Urothelium cell line (cell line): Measurements from ENCODE around the gene RDM1.

Experiments
- DNase-seq: peaks from one replicate; pipeline ENCODE4 v3.0.0; 2011; ENCODE audit warnings: low spot score, mixed read lengths
- FAIRE-seq: peaks from 2 replicates; lab custom pipeline; 2011; peaks lifted over from hg19 to GRCh38; lab: Jason Lieb, UNC

RDM1 gene

DNA sequence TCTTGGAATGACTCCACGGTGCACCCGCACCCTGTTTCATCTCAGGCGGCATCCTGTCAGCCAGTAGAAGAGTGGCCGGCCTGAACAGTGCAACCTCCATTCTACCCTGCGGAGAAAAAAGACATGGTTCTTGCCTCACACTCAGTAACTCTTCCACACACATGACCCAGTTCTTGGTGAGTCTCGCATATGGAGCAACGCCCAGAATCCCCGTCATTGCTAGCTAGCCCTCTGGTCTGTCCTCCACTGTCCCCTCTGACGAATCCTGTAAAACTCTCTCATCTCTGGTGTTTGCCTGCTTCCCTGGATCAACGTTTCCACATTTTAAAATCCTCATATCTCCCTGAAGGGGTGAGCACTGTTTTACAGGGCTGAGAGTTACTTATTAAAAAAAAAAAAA, 4.2 kb upstream of the RDM1 start:
- DNase-seq = no peak
- FAIRE-seq = no peak

DNA sequence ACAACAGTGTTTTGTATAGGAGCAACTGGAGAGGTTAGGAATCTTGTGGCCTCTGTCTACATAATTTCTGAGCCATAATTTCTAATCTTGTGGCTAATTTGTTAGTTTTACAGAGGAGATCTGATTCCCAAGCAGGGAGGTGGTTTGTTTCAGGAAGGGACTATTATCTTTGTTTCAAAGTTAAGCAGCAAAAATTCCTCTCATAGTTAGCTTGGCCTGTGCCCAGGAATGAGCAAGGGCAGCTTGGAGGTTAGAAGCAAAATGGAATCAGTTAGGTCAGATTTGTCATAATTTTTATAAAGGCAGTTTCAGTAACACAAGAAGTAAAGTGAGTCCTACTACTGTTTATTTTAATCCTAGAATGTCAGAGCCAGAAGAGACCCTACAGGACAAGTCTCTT, 2.0 kb upstream of the RDM1 start:
- no peak for FAIRE-seq
- DNase-seq = no peak

DNA sequence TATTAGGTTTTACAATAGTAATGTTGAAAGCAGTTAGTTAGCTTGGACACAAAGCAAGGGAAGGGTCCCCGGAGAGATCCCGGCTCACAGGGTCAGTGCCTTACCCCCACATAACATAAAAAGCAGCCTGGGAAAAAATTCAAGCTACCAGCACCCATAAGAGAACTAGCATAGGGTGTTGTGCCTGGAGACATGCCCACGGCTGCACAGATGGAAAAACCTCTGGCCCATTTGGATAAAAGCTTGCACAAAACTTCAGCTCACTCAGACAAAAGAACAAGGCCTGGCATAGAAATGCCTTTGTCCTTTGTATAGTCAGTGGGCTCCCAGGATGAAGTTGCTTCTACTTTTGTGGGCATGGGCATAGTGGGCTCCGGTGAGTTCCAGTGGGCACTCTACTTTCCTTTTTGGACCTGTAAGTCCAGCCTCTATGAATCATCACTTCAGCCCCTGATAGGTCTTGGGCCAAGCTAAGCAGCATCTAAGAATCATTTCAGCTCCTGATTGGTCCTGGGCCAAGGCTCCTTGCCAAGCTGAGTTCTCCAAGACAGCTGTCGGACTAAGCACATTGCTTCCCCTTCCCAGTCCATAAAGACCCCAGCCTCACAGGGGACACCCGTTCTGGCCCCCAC, 1.3 kb upstream of the RDM1 start:
- FAIRE-seq (no peak), DNase-seq (no peak)

DNA sequence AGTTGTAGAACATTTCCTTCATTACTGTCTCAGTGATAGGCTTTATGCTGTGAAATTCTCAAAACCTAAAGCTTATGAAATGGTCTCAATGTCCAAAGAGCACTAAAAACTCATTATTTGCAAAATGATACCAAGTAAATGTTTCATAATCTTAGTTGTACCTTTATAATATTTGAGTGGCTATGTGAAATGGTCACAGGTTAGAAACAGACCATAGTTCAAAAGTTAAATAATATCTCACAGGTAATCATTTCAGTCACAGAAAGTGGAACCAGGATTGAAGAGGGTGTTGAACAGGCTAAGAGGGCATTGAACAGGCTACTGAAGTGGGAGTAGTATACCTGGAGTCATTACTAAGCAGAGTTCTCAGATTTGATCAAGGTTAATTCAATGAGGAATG, 2.9 kb downstream of the RDM1 start:
- no peak for FAIRE-seq

DNA sequence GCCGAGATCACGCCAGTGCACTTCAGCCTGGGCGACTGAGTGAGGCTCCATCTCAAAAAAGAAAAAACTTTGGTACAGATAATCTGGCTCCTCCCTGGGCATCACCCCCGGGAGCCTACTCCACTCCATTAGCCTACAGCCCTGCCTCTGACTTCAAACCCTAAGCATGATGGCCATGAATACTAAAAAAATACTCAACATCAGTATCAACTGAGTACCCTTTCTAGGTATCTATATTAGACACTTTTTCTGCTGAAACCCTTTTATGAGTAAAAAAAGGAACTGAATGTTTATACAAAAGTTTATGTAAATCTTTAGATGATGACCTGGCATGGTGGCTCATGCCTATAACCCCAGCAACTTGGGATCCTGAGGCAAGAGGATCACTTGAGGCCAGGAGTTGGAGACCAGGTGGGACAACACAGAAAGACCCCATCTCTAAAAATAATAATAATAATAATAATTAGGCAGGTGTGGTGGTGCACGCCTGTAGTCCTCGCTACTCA, 6.9 kb downstream of the RDM1 start:
- FAIRE-seq = no peak
- no peak for DNase-seq

More for the DNA sequence above, 2.9 kb downstream of the RDM1 start:
- DNase-seq = no peak

DNA sequence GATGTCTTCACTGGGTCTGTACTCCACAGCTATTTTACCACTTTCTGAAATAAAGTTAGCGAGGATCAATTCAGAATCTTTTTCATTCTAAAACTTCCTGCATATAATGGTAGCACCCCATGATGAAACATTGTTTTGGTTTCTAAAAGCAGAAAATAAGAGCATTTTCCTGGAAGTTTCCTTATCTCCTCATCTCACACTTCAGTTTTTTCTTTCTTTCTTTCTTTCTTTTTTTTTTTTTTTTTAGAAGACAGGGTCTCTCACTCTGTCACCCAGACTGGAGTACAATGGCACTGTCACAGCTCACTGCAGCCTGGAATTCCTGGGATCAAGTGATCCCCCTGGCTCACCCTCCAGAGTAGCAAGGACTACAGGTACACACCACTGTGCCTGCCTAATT, 10.3 kb downstream of the RDM1 start:
- no peak for DNase-seq
- FAIRE-seq = no peak

DNA sequence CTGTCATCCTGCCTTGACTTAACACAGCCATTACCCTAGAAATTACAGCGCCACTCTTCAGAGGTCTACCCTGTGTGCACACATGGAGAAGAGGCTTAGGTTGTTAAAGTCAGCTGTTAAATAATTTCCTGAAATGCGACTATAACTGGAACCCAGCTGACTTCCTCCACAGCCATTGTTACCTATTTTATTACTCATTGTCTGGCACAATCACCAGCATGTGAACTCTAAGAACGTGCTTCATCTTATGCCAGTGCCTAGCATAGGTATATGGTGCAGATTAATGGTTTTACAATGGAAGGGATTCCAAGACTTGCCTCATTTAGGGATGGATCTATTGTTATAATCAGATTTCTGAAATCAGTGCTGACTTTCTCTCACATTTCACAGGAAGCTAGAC, 11.9 kb downstream of the RDM1 start:
- DNase-seq (no peak), FAIRE-seq (no peak)

DNA sequence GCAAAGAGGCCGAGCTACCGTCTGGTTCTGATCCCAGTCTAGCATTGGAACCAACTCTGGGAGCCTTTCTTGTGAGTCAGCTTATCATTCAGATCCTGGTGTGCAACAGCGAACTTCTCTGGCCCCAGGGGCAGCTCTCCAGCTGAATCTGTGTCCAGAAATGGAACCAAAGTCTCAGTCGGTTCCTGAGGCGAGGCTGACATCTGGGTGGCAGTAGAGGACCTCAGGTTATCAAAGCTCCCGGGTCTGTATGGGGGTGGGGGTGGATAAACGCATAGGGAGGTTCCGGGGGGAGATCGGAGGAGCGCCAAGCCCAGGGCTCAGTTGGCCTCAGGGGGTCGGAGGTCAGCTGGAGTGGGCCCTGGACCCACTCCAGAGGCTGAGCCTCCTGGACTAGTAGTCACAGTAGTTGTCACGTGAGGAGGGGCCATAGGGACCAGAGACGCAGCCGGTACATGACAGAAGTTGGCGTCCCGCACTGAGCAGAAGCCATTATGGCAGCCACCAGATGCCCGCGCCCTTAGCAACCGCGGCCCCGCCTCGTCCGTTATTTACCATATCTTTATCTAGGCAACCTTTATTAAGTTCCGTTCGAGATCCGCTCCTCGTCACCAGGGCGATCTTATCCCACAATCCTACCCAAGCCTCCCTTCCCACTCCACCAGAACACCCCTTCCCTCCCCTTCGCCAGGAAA, 12.9 kb downstream of the RDM1 start:
- FAIRE-seq = no peak

DNA sequence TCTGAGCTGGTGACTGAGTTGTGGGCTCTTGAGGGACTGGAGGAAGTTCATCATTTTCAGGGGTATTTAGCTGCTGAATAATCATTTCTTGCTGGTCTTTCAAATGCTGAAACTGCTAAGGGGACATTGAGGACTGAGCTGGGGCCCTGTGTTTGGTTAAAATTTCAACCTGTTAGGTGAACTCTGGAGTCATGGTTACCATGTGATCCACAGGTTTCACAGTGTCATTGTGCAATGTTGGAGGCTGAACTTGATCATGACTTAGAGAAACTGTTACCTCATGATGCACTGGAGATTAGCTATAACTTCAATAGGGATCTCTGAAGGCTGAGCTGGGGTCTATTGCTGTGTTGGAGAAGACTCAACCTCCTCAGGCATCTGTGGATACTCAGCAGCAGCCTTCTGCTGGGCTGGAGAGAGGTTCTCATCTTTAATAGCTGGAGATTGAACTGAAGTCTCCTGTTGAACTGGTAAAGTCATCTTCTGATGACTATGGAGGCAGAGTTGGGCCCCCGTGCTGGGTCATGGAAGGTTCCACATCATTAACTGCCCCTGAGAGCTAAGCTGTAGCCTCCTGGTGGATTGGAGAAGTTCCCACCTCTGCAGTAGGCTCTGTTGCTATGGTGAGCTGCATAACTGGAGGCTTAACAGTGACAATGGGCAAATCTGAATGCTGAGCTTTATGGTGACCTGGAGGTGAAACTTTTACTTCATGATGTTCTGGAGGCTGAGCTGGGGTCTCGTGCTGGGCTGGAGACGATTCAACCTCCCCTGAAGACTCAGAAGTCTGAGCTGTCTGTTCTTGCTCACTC, 15.2 kb downstream of the RDM1 start:
- no peak for DNase-seq
- FAIRE-seq = no peak

More for the DNA sequence above, 12.9 kb downstream of the RDM1 start:
- DNase-seq = no peak

DNA sequence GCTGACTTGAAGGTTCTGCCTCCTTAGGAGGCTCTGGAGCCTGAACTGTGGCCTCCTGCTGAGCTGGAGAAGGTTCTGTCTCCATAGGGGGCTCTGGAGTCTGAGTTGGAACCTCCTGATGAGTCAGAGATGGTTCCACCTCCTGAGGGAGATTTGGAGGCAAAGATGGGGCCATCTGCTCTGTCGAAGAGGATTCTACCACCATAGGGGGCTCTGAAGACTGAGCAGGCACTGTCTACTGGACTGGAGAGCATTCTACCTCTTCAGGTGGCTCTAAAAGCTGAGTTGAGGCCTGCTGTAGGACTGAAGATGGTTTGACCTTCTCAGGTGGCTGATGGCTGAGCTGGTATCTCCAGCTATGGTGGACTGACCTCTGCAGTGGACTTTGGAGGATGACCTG, 16.2 kb downstream of the RDM1 start:
- DNase-seq = no peak
- no peak for FAIRE-seq

DNA sequence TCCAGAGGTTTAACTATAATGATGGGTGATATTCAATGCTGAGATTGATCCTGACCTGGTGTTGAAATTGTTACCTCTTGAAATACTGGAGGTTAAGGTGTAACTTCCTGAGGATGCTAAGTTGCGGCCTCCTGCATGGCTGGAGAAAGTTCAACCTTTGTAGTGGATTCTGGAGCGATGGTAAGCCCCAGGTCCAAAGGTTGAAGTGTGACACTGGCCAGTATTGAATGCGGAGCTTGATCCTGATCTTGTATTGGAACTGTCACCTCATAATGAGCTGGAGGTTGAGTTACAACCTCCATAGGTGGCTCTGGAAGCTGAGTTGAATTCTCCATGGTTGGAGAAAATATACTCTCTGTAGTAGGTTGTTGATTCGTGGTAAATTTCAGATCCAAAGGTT, 17.0 kb downstream of the RDM1 start:
- DNase-seq (no peak), FAIRE-seq (no peak)

DNA sequence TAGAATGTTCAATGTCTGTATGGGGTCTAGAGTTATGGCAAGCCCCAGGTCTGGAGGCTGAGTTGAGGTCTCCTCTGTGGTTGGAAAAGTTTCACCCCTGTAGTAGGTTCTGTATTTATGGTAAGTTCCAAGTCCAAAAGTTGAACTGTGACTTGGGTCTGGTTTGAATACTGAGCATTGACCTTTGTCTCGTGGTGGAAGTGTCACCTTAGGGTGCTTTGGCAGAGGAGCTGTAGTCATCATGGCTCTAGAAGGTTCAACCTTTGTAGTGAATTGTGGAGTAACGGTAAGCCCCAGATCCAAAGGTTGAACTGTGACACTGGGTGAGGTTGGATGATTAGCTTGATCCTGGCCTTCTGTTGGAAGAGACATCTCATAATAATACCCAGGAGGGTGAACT, 17.6 kb downstream of the RDM1 start:
- no peak for FAIRE-seq

DNA sequence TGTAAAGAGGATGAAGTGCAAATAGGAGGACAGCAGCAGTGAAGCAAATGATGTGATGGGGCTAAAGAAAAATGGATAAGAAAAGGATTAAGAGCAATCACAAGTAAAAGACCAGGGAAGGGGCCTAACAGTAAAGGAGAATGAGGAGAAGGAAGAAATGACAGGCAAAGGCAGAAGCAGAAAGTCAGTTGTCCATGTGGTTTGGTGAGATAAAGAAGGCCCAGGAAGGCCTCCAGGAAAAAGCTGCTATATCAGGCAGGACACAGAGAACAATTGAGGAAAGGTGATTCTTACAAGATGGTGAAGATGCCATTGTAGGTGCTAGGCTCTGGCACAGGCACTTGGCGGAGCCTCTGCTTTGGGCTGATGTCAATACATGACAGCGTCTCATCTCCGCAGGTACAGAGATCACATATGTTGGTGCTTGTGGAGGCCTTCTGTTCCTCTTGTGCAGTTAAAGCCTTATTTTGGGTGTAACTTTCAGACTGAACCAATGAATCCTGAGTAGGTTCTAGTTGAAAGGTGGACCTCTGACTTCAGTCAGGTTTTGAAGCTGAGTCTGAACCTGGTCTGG, 18.1 kb downstream of the RDM1 start:
- DNase-seq (no peak), FAIRE-seq (no peak)

More for the DNA sequence above, 17.6 kb downstream of the RDM1 start:
- no peak for DNase-seq

DNA sequence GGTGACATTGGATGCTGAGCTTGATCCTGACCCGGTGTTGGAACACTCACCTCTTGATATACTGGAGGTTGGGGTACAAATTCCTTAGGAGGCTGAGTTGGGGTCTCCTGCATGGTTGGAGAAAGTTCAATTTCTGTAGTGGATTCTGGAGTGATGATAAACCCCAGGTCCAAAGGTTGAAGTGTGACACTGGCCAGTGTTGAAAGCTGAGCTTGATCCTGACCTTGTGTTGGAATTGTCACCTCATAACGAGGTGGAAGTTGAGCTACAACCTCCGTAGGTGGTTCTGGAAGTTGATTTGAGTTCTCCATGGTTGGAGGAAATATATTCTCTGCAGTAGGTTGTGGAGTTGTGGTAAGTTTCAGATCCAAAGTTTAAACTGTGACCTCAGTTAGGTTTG, 21.2 kb downstream of the RDM1 start:
- FAIRE-seq (no peak), DNase-seq (no peak)

DNA sequence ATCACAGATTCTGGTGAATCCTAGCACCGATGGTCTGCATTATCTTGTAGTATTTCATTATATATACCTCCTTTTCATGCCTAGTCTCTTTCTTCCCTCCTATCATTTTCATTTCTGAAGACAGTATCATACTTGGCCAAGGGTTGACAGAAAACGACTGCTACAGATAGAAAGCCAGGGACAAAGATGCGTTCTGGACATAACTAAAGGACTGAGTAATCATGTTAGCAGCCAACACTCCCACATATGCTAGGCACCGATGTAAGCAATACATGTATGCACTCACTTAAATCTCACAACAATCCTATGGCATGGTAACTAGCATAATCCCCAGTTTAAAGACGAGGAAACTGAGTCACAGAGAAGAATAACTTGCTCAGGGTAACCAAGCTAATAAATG, 22.9 kb downstream of the RDM1 start:
- DNase-seq (no peak), FAIRE-seq (no peak)

DNA sequence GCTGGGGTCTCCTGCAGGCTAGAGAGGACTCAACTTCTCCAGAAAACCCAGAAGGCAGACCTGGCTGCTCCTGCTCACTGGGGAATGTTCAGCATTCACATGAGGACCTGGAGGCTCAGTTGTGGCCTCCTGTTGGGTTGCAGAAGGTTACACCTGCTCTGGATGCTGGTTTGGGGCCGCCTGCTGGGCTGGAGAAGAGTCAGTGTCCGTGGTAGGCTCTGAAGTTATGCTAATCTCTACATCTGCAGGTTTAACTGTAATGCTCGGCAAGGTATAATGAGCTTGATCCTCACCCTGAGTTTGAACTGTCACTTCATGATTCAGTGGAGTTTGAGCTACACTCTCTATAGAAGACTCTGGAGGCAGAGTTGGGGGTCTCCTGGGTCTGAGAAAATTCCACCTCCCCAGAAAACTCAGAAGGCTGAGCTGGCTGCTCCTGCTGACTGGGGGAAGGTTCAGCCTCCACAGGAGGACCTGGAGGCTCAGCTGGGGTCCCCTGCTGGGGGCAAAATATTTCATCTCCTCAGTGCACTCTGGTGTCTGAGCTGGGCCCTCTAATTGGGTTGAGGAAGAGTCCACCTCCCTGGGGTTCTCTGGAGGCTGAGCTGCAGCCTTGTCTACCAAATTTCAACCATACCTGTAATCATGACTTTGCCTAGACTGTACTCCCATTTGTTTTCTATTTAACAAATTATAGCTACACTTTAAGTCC, 23.5 kb downstream of the RDM1 start:
- no peak for FAIRE-seq

DNA sequence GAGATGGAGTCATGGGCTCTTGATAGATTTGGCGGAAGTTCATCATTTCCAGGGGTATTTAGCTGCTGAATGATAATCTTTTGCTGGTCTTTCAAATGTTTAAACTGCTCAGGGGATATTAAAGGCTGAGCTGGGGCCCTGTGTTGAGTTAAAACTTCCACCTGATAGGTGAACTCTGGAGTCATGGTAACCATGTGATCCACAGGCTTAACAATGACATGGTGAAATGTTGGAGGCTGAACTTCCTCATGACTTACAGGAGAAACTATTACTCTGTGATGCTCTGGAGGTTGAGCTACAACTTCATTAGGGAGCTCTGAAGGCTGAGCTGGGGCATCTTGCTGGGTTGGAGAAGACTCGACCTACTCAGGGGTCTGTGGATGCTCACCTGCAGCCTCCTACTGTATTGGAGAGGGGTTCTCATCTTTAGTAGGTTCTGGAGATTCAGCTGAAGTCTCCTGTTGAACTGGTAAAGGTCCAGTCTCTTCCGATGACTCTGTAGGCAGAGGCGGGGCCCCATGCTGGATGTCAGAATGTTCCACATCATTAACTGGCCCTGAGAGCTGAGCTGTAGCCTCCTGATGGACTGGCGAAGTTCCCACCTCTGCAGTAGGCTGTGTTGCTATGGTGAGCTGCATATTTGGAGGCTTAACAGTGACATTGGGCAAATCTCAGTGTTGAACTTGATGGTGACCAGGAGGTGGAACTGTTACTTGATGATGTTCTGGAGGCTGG, 24.2 kb downstream of the RDM1 start:
- DNase-seq (no peak), FAIRE-seq (no peak)

More for the DNA sequence above, 23.5 kb downstream of the RDM1 start:
- no peak for DNase-seq

DNA sequence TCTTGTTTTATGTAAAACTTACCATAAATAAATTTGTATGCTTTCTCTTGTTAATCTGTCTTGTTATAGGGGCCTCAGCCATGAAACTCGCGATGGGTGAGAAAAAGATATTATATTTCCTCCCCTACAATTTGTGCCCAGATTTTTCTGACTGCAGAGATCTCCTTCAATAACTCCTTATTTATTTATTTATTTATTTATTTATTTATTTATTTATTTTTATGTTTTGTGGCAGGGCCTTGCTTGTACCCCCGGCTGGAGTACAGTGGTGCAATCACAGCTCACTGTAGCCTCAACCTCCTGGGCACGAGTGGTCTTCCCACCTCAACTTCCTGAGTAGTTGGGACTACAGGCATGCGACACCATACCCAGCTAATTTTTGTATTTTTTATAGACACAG, 27.1 kb downstream of the RDM1 start:
- DNase-seq (no peak), FAIRE-seq (no peak)

DNA sequence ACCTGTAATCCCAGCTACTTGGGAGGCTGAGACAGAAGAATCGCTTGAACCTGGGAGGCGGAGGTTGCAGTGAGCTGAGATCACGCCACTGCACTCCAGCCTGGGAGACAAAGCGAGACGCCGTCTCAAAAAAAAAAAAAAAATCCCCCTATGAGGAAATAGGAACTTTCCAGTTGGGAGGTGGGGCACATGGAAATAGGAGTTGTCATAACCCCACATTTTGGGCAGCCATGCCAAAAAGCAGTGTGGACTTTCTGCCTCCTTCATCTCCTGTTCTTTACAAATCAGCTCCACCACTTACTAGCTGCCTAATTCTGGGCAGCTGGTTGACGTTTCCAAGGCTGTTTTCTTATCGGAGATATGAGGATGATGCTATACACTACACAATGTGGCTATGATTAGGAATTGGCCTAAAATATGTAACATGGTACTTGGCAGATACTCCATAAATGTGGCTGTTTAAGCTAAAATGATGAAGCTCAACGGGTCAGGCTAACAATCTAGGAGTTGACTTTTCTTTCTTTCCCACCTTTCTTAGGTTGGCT, 28.9 kb downstream of the RDM1 start:
- no peak for DNase-seq

More for the DNA sequence above, 28.9 kb downstream of the RDM1 start:
- no peak for FAIRE-seq
